ENCODE measurements around the gene AXIN2.
"Not testable (repeated sequence)": the region's sequence is repeated elsewhere in the genome, so short reads cannot be mapped to it uniquely, and the experiment has no call there.

AXIN2 gene

GRCh38 chr17:65533852-65534457 lies 27.5 kb downstream of the AXIN2 start:
- Mint-ChIP-seq H3K27ac (no peak overlapping the region), H3K4me1 (ENCODE audit: low read depth in 2 of 2) (peaks cover 0 to 2% of the 10 kb centered on the region in 2 donors), H3K27me3 (no peaks in the 10 kb centered on the region), H3K9me3 (no peaks in the 10 kb centered on the region), H3K4me3 (no peak overlapping the region), H3K36me3 (ENCODE audit: insufficient read depth) (peaks cover 36% of the 10 kb centered on the region)
- no peak for ATAC-seq (replicated peaks)
- DNase-seq = no peak

DNA sequence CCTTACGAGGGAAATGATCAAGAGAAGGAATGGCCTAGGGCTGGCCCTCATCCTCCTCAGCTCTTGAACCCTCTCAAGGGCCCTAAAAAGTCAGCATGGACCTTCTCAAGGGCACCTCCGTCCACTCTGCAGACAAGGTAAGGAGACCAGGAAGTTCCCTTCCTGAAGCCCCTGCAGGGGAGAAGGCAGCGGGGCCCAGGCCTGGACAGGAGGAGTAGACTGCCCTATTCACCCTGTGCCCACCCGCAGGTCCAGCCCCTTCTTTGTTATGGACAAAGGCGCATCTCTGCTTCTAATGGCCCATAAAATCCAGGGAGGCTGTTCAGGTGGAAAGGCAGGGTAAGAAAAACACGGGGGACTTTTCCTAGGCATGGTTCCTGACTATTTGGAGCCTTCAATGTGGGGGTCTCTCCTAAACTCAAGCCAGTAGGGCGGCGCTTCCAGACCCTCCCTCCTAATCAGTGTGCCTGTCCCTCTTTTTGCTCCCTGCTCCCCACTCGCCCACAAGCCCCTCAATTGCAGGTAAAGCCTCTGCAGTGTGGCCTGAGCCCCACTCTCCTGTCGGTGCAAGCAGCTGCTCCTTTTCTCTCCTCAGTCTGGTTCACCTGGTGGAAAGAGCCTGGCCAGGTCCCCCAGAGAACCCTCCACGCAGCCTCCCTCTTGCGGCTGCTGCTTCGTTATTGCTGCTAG lies 28.2 kb downstream of the AXIN2 start:
- Mint-ChIP-seq H3K36me3 (ENCODE audit: insufficient read depth) (peaks cover 35% of the 10 kb centered on the region), H3K4me1 (ENCODE audit: low read depth in 2 of 2) (peaks cover 0 to 2% of the 10 kb centered on the region in 2 donors), H3K27ac (no peak overlapping the region), H3K9me3 (no peaks in the 10 kb centered on the region), H3K4me3 (no peak overlapping the region), H3K27me3 (no peaks in the 10 kb centered on the region)
- DNase-seq = no peak
- ATAC-seq (replicated peaks) = no peak

- no peaks in the 10 kb centered on the region for H3K27me3 Mint-ChIP-seq
- peaks cover 35% of the 10 kb centered on the region for H3K36me3 Mint-ChIP-seq (ENCODE audit: insufficient read depth)
- ATAC-seq (replicated peaks) = no peak
- no peaks in the 10 kb centered on the region for H3K9me3 Mint-ChIP-seq
- no peak overlapping the region for H3K4me3 Mint-ChIP-seq
- DNase-seq = no peak
- H3K27ac Mint-ChIP-seq = no peak overlapping the region
- peaks cover 0 to 2% of the 10 kb centered on the region in 2 donors for H3K4me1 Mint-ChIP-seq (ENCODE audit: low read depth in 2 of 2)
Observed at GRCh38 chr17:65532101-65532890, 29.2 kb downstream of the AXIN2 start.

- Mint-ChIP-seq H3K27me3 (no peaks in the 10 kb centered on the region), H3K36me3 (ENCODE audit: insufficient read depth) (peaks cover 28% of the 10 kb centered on the region), H3K9me3 (no peaks in the 10 kb centered on the region), H3K4me3 (no peak overlapping the region), H3K27ac (peak overlapping the region; percentile 23 to 74), H3K4me1 (ENCODE audit: low read depth in 2 of 2) (peaks cover 0 to 2% of the 10 kb centered on the region in 2 donors)
- ATAC-seq (replicated peaks) (no peak), DNase-seq (no peak)
Observed at GRCh38 chr17:65531256-65532100, 30.0 kb downstream of the AXIN2 start.

GRCh38 chr17:65530523-65531255 lies 30.8 kb downstream of the AXIN2 start:
- DNase-seq = no peak
- peak overlapping the region; percentile 23 to 74 for H3K27ac Mint-ChIP-seq
- no peak for ATAC-seq (replicated peaks)

GRCh38 chr17:65529761-65530522 lies 31.5 kb downstream of the AXIN2 start:
- DNase-seq (no peak), ATAC-seq (replicated peaks) (no peak)
- peaks cover 0 to 2% of the 10 kb centered on the region in 2 donors for H3K4me1 Mint-ChIP-seq (ENCODE audit: low read depth in 2 of 2)
- H3K4me3 Mint-ChIP-seq = no peak overlapping the region
- no peaks in the 10 kb centered on the region for H3K27me3 Mint-ChIP-seq
- peaks cover 19% of the 10 kb centered on the region for H3K36me3 Mint-ChIP-seq (ENCODE audit: insufficient read depth)
- H3K27ac Mint-ChIP-seq = no peak overlapping the region
- no peaks in the 10 kb centered on the region for H3K9me3 Mint-ChIP-seq

More at GRCh38 chr17:65530523-65531255, 30.8 kb downstream of the AXIN2 start:
- H3K9me3 Mint-ChIP-seq = no peaks in the 10 kb centered on the region
- H3K36me3 Mint-ChIP-seq (ENCODE audit: insufficient read depth) = peaks cover 20% of the 10 kb centered on the region
- H3K4me3 Mint-ChIP-seq = no peak overlapping the region
- no peaks in the 10 kb centered on the region for H3K27me3 Mint-ChIP-seq
- peaks cover 0 to 2% of the 10 kb centered on the region in 2 donors for H3K4me1 Mint-ChIP-seq (ENCODE audit: low read depth in 2 of 2)

- H3K4me1 Mint-ChIP-seq (ENCODE audit: low read depth in 2 of 2) = peaks cover 4 to 6% of the 10 kb centered on the region in 2 donors
- H3K4me3 Mint-ChIP-seq = no peak overlapping the region
- ATAC-seq (replicated peaks) (no peak), DNase-seq (no peak)
- H3K9me3 Mint-ChIP-seq = no peaks in the 10 kb centered on the region
- no peak overlapping the region for H3K27ac Mint-ChIP-seq
- peaks cover 16% of the 10 kb centered on the region for H3K36me3 Mint-ChIP-seq (ENCODE audit: insufficient read depth)
- H3K27me3 Mint-ChIP-seq = peaks cover 0 to 4% of the 10 kb centered on the region in 2 donors
Observed at GRCh38 chr17:65529040-65529633, 32.3 kb downstream of the AXIN2 start.

GRCh38 chr17:65527857-65528591 lies 33.4 kb downstream of the AXIN2 start:
- Mint-ChIP-seq H3K36me3 (ENCODE audit: insufficient read depth) (peaks cover 17% of the 10 kb centered on the region), H3K27me3 (peaks cover 0 to 6% of the 10 kb centered on the region in 2 donors), H3K4me1 (ENCODE audit: low read depth in 2 of 2) (peaks cover 12 to 13% of the 10 kb centered on the region in 2 donors), H3K4me3 (no peak overlapping the region), H3K9me3 (no peaks in the 10 kb centered on the region), H3K27ac (peak overlapping the region in 1 of 2 donors; percentile 35)
- no peak for DNase-seq
- ATAC-seq (replicated peaks) = no peak

- peak overlapping the region in 1 of 2 donors; percentile 35 for H3K27ac Mint-ChIP-seq
- no peaks in the 10 kb centered on the region for H3K9me3 Mint-ChIP-seq
- H3K4me3 Mint-ChIP-seq = no peak overlapping the region
- H3K36me3 Mint-ChIP-seq (ENCODE audit: insufficient read depth) = peaks cover 22% of the 10 kb centered on the region
- peaks cover 17% of the 10 kb centered on the region in 2 donors for H3K4me1 Mint-ChIP-seq (ENCODE audit: low read depth in 2 of 2)
- ATAC-seq (replicated peaks) (no peak), DNase-seq (no peak)
- peaks cover 0 to 6% of the 10 kb centered on the region in 2 donors for H3K27me3 Mint-ChIP-seq
Observed at GRCh38 chr17:65527381-65527780, 34.1 kb downstream of the AXIN2 start.

GRCh38 chr17:65526854-65527253 lies 34.6 kb downstream of the AXIN2 start:
- not testable (repeated sequence) for H3K4me3 Mint-ChIP-seq; H3K27me3 Mint-ChIP-seq; H3K9me3 Mint-ChIP-seq; DNase-seq; ATAC-seq (replicated peaks)
- peak overlapping the region in 1 of 2 donors; percentile 35 for H3K27ac Mint-ChIP-seq
- peaks cover 24% of the 10 kb centered on the region for H3K36me3 Mint-ChIP-seq (ENCODE audit: insufficient read depth)
- H3K4me1 Mint-ChIP-seq (ENCODE audit: low read depth in 2 of 2) = peaks cover 17 to 19% of the 10 kb centered on the region in 2 donors
